Motor neuron (in vitro differentiated cells): ENCODE data around the gene MFNG. TPM values are rescaled to one million over a fixed set of nuclear protein-coding genes. Genes with fewer than 3 reads are reported as not detected.

Experiments
- ATAC-seq, 8 experiments: fragments of 200-7000 bp; cut with Tn5 transposase; replicated peaks in 6 of 8; 2 replicates each; pipeline ENCODE4 v1.8.0; 2021; ENCODE audit warnings: mild to moderate bottlenecking in 8 of 8, moderate library complexity in 8 of 8
- H3K27ac ChIP-seq, 2 donors: fragments of 250-450 bp; sonication (Bioruptor Pico); 2 replicates each; pipeline ENCODE4 v1.9.0; 2021; ENCODE audit warnings: antibody characterized with exemption in 2 of 2, mild to moderate bottlenecking in 2 of 2, moderate library complexity in 1 of 2
- H3K4me1 ChIP-seq, 2 donors: fragments of 250-450 bp; sonication (Bioruptor Pico); replicated peaks in 1 of 2; 2 replicates each; pipeline ENCODE4 v1.6.1; 2021; ENCODE audit warnings: antibody characterized with exemption in 2 of 2, mild to moderate bottlenecking in 2 of 2, moderate library complexity in 1 of 2
- H3K4me3 ChIP-seq, 5 donors: fragments of 250-450 bp; sonication (Bioruptor Pico); 2 replicates each; pipeline ENCODE4 v1.9.0; 2021; ENCODE audit warnings: antibody characterized with exemption in 5 of 5, mild to moderate bottlenecking in 5 of 5, moderate library complexity in 4 of 5
- WGBS, 10 experiments: fragments of 450-650 bp; shearing (Covaris generic); methylation state at CpG; one replicate each; pipeline ENCODE4 v1.0.0; 2022; 5-methylcytosine and 5-hydroxymethylcytosine counted together
- in situ Hi-C, 9 experiments: fragments of 400-800 bp; cut with MboI; loops; one replicate each; pipeline ENCODE4 v1.15.0; 2021; ENCODE audit warnings: low sequenced_read_pairs in 9 of 9, low pct_unique_long_range_greater_than_20kb in 2 of 9; ENCODE audit not compliant: unreplicated experiment in 9 of 9
- total RNA-seq, 8 experiments: library from RNA; unstranded; fragments of 300-600 nt; gene quantifications; 2 replicates each; pipeline versions ENCODE4 v1.2.3 to v1.2.4, GENCODE V29; 2022

The MFNG gene
- total RNA-seq, 8 experiments from 2014 or later: 2.5 to 8.6 (median 6.9) TPM; not detected in 4

GRCh38 chr22:37428649-37429586 lies 57.3 kb downstream of the MFNG start:
- in situ Hi-C loops: no loop called here
- H3K27ac ChIP-seq: no peak overlapping the region
- 20 to 71% (median 33%) methylated on average over 1 to 15 of the region's 15 CpGs; no CpG with 5 or more reads in 3 of the 10 experiments for WGBS, 10 experiments
- peak in 7 of 8 experiments; percentile 6 to 68 (median 8) for ATAC-seq
- H3K4me1 ChIP-seq: peaks cover 37 to 49% of the 10 kb centered on the region in 2 donors
- no peak overlapping the region for H3K4me3 ChIP-seq

- no peak overlapping the region for H3K27ac ChIP-seq
- in situ Hi-C loops: no loop called here
- peak overlapping the region; percentile 41 to 66 (median 53) for H3K4me3 ChIP-seq
- peak in 1 of 8 experiments; percentile 5 for ATAC-seq
- peaks cover 28 to 40% of the 10 kb centered on the region in 2 donors for H3K4me1 ChIP-seq
- 48 to 66% (median 54%) methylated on average over 2 to 8 of the region's 59 CpGs; no CpG with 5 or more reads in 6 of the 10 experiments for WGBS, 10 experiments
These were observed 58.2 kb downstream of the MFNG start for GRCh38 chr22:37427711-37428635.

GRCh38 chr22:37427135-37427710 lies 59.0 kb downstream of the MFNG start, which contains the start of gene ELFN2:
TSS of gene ELFN2 (minus strand) at chr22:37427479. CDS start at chr22:37375534, 51,945 bp downstream.
- peak; percentile 13 to 51 (median 34) for ATAC-seq
- in situ Hi-C loops: no loop called here
- Histone ChIP-seq H3K27ac (peak within 1 kb of the TSS; percentile 4 to 25), H3K4me3 (peak within 1 kb of the TSS; percentile 41 to 66 (median 53)), H3K4me1 (peaks cover 22 to 37% of the 10 kb centered on the region in 2 donors)
- no CpG with 5 or more reads among the region's 72 CpGs for WGBS, 10 experiments

DNA sequence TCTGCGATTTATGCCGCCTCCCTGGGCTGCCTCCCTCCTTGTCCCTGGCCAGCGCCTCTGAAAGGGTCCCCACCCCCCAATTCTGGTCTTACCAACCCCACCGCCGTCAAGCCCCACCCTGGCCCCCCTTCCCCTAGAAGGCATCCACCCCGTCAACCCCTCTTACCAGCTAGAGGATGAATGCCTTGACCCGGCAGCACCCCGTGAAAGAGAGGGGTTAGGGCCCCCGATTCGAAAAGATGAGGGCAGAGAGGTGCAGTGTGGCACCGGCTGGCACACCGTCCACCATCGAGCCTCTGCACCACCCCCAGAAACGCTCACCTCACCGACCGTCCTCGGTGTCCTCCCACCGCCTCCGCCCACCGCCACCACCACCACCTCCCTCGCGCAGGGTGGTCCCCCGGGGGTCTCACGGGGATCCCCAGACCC lies 59.5 kb downstream of the MFNG start:
- Histone ChIP-seq H3K27ac (peak overlapping the region; percentile 4 to 25), H3K4me3 (peak overlapping the region; percentile 41 to 66 (median 53)), H3K4me1 (peaks cover 22 to 37% of the 10 kb centered on the region in 2 donors)
- ATAC-seq: peak in 5 of 8 experiments; percentile 12 to 32 (median 20)
- WGBS, 10 experiments: no CpG with 5 or more reads among the region's 24 CpGs
- in situ Hi-C loops: no loop called here

DNA sequence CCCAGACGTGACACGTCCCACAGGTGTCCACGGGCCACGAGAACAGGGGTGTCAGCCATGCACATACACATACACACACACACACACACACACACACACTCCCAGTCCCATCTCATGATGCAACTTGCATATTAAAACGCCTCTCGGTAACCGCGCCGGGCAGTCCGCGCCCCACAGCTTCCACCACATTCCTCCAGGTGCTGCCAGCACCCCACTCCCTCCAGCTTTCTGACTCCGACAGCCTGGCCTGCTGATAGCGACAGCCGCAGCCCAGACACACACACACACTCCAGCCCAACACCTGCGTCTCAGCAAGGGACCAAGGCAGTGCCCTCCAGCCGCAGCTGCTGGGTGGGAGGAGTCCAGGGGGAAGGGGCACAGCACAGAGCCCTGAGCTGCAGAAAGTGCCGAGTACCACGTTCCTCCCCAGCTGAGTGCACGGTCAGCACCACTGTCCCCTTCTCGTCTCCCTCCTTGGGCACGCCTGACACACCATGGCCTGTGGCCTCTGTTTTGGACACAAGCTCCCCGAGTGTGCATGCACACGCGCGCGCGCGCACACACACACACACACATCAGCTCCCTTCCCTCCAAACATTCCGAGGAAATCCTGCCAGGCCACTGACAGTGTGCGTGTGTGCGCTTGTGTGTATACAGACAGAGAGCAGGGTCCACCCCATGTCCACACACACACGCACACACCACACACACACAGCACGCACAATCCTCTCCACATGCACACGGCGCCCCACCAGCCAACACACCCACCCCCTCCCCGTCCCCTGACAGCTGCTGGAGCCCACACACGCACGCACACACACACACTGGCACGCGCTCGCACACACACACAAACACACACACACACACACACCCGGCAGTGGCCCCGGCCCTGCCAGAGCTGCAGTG lies 60.1 kb downstream of the MFNG start:
- 0 to 19% (median 14%) methylated on average over 1 to 7 of the region's 43 CpGs; no CpG with 5 or more reads in 5 of the 10 experiments for WGBS, 10 experiments
- in situ Hi-C loops: no loop called here
- Histone ChIP-seq H3K4me3 (peak overlapping the region; percentile 41 to 66 (median 53)), H3K27ac (peak overlapping the region; percentile 4 to 25), H3K4me1 (peaks cover 26 to 44% of the 10 kb centered on the region in 2 donors)
- ATAC-seq: peak; percentile 6 to 80 (median 72)

- 41 to 88% (median 59%) methylated on average over 2 to 8 of the region's 11 CpGs; no CpG with 5 or more reads in 6 of the 10 experiments for WGBS, 10 experiments
- peak overlapping the region; percentile 41 to 66 (median 53) for H3K4me3 ChIP-seq
These were observed 60.8 kb downstream of the MFNG start for GRCh38 chr22:37425369-37425768.

GRCh38 chr22:37423283-37423682 lies 62.9 kb downstream of the MFNG start:
- in situ Hi-C loops: no loop called here
- ATAC-seq: no peak
- H3K4me1 ChIP-seq: peaks cover 43 to 61% of the 10 kb centered on the region in 2 donors
- H3K4me3 ChIP-seq: no peak overlapping the region
- 56 to 100% (median 80%) methylated on average over 1 to 5 of the region's 8 CpGs; no CpG with 5 or more reads in 3 of the 10 experiments for WGBS, 10 experiments
- no peak overlapping the region for H3K27ac ChIP-seq

More at GRCh38 chr22:37425369-37425768, 60.8 kb downstream of the MFNG start:
- ATAC-seq: no peak
- Histone ChIP-seq H3K27ac (no peak overlapping the region), H3K4me1 (peaks cover 33 to 51% of the 10 kb centered on the region in 2 donors)
- in situ Hi-C loops: no loop called here

- Histone ChIP-seq H3K27ac (no peak overlapping the region), H3K4me1 (peaks cover 58 to 66% of the 10 kb centered on the region in 2 donors), H3K4me3 (no peak overlapping the region)
- peak in 3 of 8 experiments; percentile 32 to 61 (median 32) for ATAC-seq
- WGBS, 10 experiments: 20 to 100% (median 76%) methylated on average over 1 to 8 of the region's 9 CpGs; no CpG with 5 or more reads in 3 of the 10 experiments
- in situ Hi-C loops: no loop called here
These were observed 64.7 kb downstream of the MFNG start for GRCh38 chr22:37421468-37421877.

DNA sequence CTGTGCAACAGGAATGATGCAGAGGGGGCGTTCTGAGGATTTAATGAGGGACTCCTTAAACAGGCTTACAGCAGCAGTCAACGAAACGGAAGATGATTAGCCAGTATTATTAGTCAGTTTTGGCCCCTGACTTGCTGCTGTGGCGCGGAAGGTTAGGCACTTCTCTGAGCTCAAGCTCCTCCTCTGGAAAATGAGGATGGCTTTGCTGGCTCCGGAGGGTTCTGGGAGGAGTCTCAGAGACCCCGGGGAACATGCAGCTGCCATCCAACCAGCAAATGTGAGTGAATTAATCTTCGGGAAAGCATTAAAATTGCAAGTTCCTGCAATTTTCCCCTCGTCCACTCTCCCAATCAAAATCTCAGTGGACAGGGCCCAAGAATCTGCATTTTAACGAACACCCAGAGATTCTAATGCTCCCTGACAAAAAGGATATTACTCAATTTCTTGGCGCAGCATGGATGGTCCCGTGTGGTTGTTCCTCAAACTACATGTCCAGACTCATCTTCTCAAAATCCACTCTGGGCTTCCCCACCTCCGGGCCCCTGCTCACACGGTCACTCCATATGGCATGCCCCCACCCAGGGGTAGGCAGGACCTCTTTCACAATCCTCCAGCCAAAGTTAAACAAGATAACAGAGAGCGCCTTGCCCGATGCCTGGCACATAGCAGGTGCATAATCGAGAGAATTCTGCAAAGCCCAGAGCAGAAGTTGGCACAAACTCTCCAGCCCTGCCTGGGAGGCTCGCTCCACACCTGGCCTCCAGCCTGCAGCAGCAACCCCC lies 65.3 kb downstream of the MFNG start:
- in situ Hi-C loops: no loop called here
- peak overlapping the region in 4 of 5 donors; percentile 24 to 38 (median 29) for H3K4me3 ChIP-seq
- 4 to 83% (median 54%) methylated on average over 2 to 14 of the region's 18 CpGs for WGBS, 10 experiments
- H3K27ac ChIP-seq: no peak overlapping the region
- peaks cover 58 to 66% of the 10 kb centered on the region in 2 donors for H3K4me1 ChIP-seq
- peak in 1 of 8 experiments; percentile 6 for ATAC-seq

GRCh38 chr22:37419969-37420685 lies 66.1 kb downstream of the MFNG start:
- WGBS, 10 experiments: 0 to 40% (median 4%) methylated on average over 1 to 11 of the region's 70 CpGs; no CpG with 5 or more reads in 3 of the 10 experiments
- Histone ChIP-seq H3K4me1 (peaks cover 52 to 63% of the 10 kb centered on the region in 2 donors), H3K27ac (peak overlapping the region in 1 of 2 donors; percentile 4), H3K4me3 (peak overlapping the region; percentile 24 to 38 (median 25))
- in situ Hi-C loops: no loop called here
- peak; percentile 9 to 55 (median 38) for ATAC-seq
